HEK293 (cell line): Measurements from ENCODE around the gene LBX2.

Experiments
- AEBP2 ChIP-seq: fragments of 450-650 bp; formaldehyde crosslinking; IDR thresholded peaks from 2 replicates; pipeline ENCODE4 v1.5.1; 2016; ENCODE audit warnings: missing biosample characterization, missing genetic modification characterization, borderline replicate concordance
- ATF2 ChIP-seq: fragments of 450-650 bp; formaldehyde crosslinking; IDR thresholded peaks from 2 replicates; pipeline ENCODE4 v1.5.1; 2016; ENCODE audit warnings: missing biosample characterization, missing genetic modification characterization, low read depth
- EGR2 ChIP-seq: fragments of 450-650 bp; formaldehyde crosslinking; IDR thresholded peaks from 2 replicates; pipeline ENCODE4 v1.5.1; 2016; ENCODE audit warnings: low read depth, missing biosample characterization, missing genetic modification characterization
- ELK4 ChIP-seq: IDR thresholded peaks from 2 replicates; pipeline ENCODE4 v1.6.1; 2011; ENCODE audit warnings: mild to moderate bottlenecking, low read depth, low read length, borderline replicate concordance
- FEZF1 ChIP-seq: fragments of 450-650 bp; formaldehyde crosslinking; IDR thresholded peaks from 2 replicates; pipeline ENCODE4 v1.5.1; 2016; ENCODE audit warnings: missing biosample characterization, missing genetic modification characterization
- HOXA7 ChIP-seq: sonication (generic); formaldehyde crosslinking; IDR thresholded peaks from 2 replicates; pipeline ENCODE4 v1.8.1; 2022; ENCODE audit warnings: missing genetic modification reagents, borderline replicate concordance
- SP2 ChIP-seq: fragments of 450-650 bp; formaldehyde crosslinking; IDR thresholded peaks from 2 replicates; pipeline ENCODE4 v1.5.1; 2016; ENCODE audit warnings: missing biosample characterization, missing genetic modification characterization
- ZBTB44 ChIP-seq: fragments of 450-650 bp; IDR thresholded peaks from 2 replicates; pipeline ENCODE4 v1.5.1; 2018; ENCODE audit warnings: missing biosample characterization, mild to moderate bottlenecking, missing genetic modification characterization
- ZFP37 ChIP-seq: fragments of 450-650 bp; formaldehyde crosslinking; IDR thresholded peaks from 2 replicates; pipeline ENCODE4 v1.5.1; 2016; ENCODE audit warnings: missing biosample characterization, missing genetic modification characterization
- ZFP41 ChIP-seq: fragments of 450-650 bp; formaldehyde crosslinking; IDR thresholded peaks from 2 replicates; pipeline ENCODE4 v1.5.1; 2016; ENCODE audit warnings: missing biosample characterization, missing genetic modification characterization, borderline replicate concordance
- ZNF132 ChIP-seq: fragments of 450-650 bp; formaldehyde crosslinking; IDR thresholded peaks from 2 replicates; pipeline ENCODE4 v1.5.1; 2017; ENCODE audit warnings: missing biosample characterization, missing genetic modification characterization, borderline replicate concordance
- ZNF140 ChIP-seq: fragments of 450-650 bp; formaldehyde crosslinking; IDR thresholded peaks from 2 replicates; pipeline ENCODE4 v1.5.1; 2016; ENCODE audit warnings: missing biosample characterization, missing genetic modification characterization
- ZNF211 ChIP-seq: fragments of 450-650 bp; formaldehyde crosslinking; IDR thresholded peaks from 2 replicates; pipeline ENCODE4 v1.5.1; 2016; ENCODE audit warnings: low read depth, missing biosample characterization, missing genetic modification characterization
- ZNF221 ChIP-seq: fragments of 450-650 bp; formaldehyde crosslinking; IDR thresholded peaks from 2 replicates; pipeline ENCODE4 v1.5.1; 2017; ENCODE audit warnings: missing biosample characterization, missing genetic modification characterization, borderline replicate concordance
- ZNF274 ChIP-seq, 2 experiments: fragments of 200-500 bp in 1 of 2; fragments of 450-650 bp in 1 of 2; sonication (Bioruptor generic) in 1 of 2; formaldehyde crosslinking in 1 of 2; IDR thresholded peaks; 2 replicates each; pipeline versions ENCODE4 v1.5.1 to v1.6.1; 2014 to 2016; ENCODE audit warnings: borderline replicate concordance in 1 of 2, inconsistent platforms in 1 of 2, low read length in 1 of 2, missing biosample characterization in 1 of 2, missing genetic modification characterization in 1 of 2
- ZNF341 ChIP-seq: fragments of 450-650 bp; formaldehyde crosslinking; IDR thresholded peaks from 2 replicates; pipeline ENCODE4; 2016; ENCODE audit warnings: low read depth, missing biosample characterization, missing genetic modification characterization
- ZNF426 ChIP-seq: fragments of 450-650 bp; formaldehyde crosslinking; IDR thresholded peaks from 2 replicates; pipeline ENCODE4 v1.5.1; 2017; ENCODE audit warnings: missing biosample characterization, missing genetic modification characterization, mild to moderate bottlenecking, inconsistent platforms, moderate library complexity
- ZNF548 ChIP-seq: fragments of 450-650 bp; formaldehyde crosslinking; IDR thresholded peaks from 2 replicates; pipeline ENCODE4 v1.5.1; 2016; ENCODE audit warnings: missing biosample characterization, missing genetic modification characterization
- ZNF549 ChIP-seq: fragments of 450-650 bp; IDR thresholded peaks from 2 replicates; pipeline ENCODE4 v1.5.1; 2018; ENCODE audit warnings: missing biosample characterization, missing genetic modification characterization, mild to moderate bottlenecking, inconsistent platforms, moderate library complexity
- ZNF558 ChIP-seq: fragments of 450-650 bp; formaldehyde crosslinking; IDR thresholded peaks from 2 replicates; pipeline ENCODE4 v1.5.1; 2016; ENCODE audit warnings: missing biosample characterization, missing genetic modification characterization
- ZNF560 ChIP-seq: fragments of 450-650 bp; formaldehyde crosslinking; IDR thresholded peaks from 2 replicates; pipeline ENCODE4 v1.5.1; 2017; ENCODE audit warnings: missing biosample characterization, missing genetic modification characterization, borderline replicate concordance
- ZNF561 ChIP-seq: fragments of 450-650 bp; IDR thresholded peaks from 2 replicates; pipeline ENCODE4 v1.5.1; 2018; ENCODE audit warnings: missing biosample characterization, missing genetic modification characterization, borderline replicate concordance
- ZNF624 ChIP-seq: fragments of 450-650 bp; formaldehyde crosslinking; IDR thresholded peaks from 2 replicates; pipeline ENCODE4 v1.5.1; 2017; ENCODE audit warnings: missing biosample characterization, missing genetic modification characterization
- ZNF639 ChIP-seq: fragments of 450-650 bp; formaldehyde crosslinking; IDR thresholded peaks from 2 replicates; pipeline ENCODE4 v1.5.1; 2016; ENCODE audit warnings: missing biosample characterization, missing genetic modification characterization
- ZNF658 ChIP-seq: fragments of 450-650 bp; formaldehyde crosslinking; IDR thresholded peaks from 2 replicates; pipeline ENCODE4; 2016; ENCODE audit warnings: missing biosample characterization, missing genetic modification characterization
- ZNF777 ChIP-seq: fragments of 450-650 bp; formaldehyde crosslinking; IDR thresholded peaks from 2 replicates; pipeline ENCODE4 v1.5.1; 2017; ENCODE audit warnings: missing biosample characterization, missing genetic modification characterization, borderline replicate concordance
- ZNF785 ChIP-seq: fragments of 450-650 bp; formaldehyde crosslinking; IDR thresholded peaks from 2 replicates; pipeline ENCODE4 v1.5.1; 2016; ENCODE audit warnings: missing biosample characterization, missing genetic modification characterization
- ZNF830 ChIP-seq: fragments of 450-650 bp; IDR thresholded peaks from 2 replicates; pipeline ENCODE4 v1.5.0; 2018; ENCODE audit warnings: missing biosample characterization, missing genetic modification characterization, low read depth, mild to moderate bottlenecking, moderate library complexity
- TF ChIP-seq, protein P1 (sequence below): fragments of 450-650 bp; formaldehyde crosslinking; IDR thresholded peaks from 2 replicates; pipeline ENCODE4 v1.5.1; 2017; ENCODE audit warnings: missing biosample characterization, missing genetic modification characterization

The LBX2 gene

GRCh38 chr2:74454654-74455511, 44.5 kb downstream of the LBX2 start, which contains the start of gene INO80B (continued):
- TF ChIP-seq ZNF639, result peak; percentile 98
- peak; percentile 56; the same call in 1 of the 2 replicates for TF ChIP-seq ZBTB44 (tag by site-specific recombination)
- TF ChIP-seq ZFP37 (tag by site-specific recombination), result peak; percentile 85
- peak; percentile 71 for TF ChIP-seq ZNF341 (tag by site-specific recombination)
- no peak for TF ChIP-seq ZNF548 (tag by site-specific recombination)
- no peak for TF ChIP-seq ZNF426 (tag by site-specific recombination)
- TF ChIP-seq ELK4, result no peak
- TF ChIP-seq ATF2 (tag by site-specific recombination), result no peak
- TF ChIP-seq HOXA7 (CRISPR knock-in tag), result no peak
- TF ChIP-seq ZNF561 (tag by site-specific recombination), result no peak
- TF ChIP-seq EGR2 (tag by site-specific recombination), result 0 out of 2 replicates have a peak, but pooled peaks have one; percentile 16
- TF ChIP-seq ZNF274 (IDR thresholded peaks at IDR 0.05; ENCODE audit: low read length), result no peak
- no peak for TF ChIP-seq ZNF274 (tag by site-specific recombination; IDR thresholded peaks at IDR 0.05; ENCODE audit: borderline replicate concordance)
- no peak for TF ChIP-seq ZNF624
- no peak for TF ChIP-seq ZNF560
- no peak for TF ChIP-seq ZNF785 (tag by site-specific recombination)
- TF ChIP-seq ZNF549 (tag by site-specific recombination), result no peak
- TF ChIP-seq, protein P1, sequence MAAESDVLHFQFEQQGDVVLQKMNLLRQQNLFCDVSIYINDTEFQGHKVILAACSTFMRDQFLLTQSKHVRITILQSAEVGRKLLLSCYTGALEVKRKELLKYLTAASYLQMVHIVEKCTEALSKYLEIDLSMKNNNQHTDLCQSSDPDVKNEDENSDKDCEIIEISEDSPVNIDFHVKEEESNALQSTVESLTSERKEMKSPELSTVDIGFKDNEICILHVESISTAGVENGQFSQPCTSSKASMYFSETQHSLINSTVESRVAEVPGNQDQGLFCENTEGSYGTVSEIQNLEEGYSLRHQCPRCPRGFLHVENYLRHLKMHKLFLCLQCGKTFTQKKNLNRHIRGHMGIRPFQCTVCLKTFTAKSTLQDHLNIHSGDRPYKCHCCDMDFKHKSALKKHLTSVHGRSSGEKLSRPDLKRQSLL (tag by site-specific recombination), result peak; percentile 92
- TF ChIP-seq ZNF211 (tag by site-specific recombination), result no peak
- TF ChIP-seq ZNF221 (tag by site-specific recombination), result 0 out of 2 replicates have a peak, but pooled peaks have one; percentile 8
- no peak for TF ChIP-seq ZNF830 (tag by site-specific recombination)
- no peak for TF ChIP-seq ZNF777 (tag by site-specific recombination)
- TF ChIP-seq AEBP2 (tag by site-specific recombination), result no peak
- TF ChIP-seq ZNF132 (tag by site-specific recombination), result no peak
- TF ChIP-seq SP2 (tag by site-specific recombination), result peak; percentile 90
- TF ChIP-seq ZNF140 (tag by site-specific recombination), result no peak
- TF ChIP-seq ZNF558 (tag by site-specific recombination), result peak; percentile 31; the same call in 1 of the 2 replicates
- TF ChIP-seq ZFP41 (tag by site-specific recombination), result no peak
- 0 out of 2 replicates have a peak, but pooled peaks have one; percentile 14 for TF ChIP-seq FEZF1 (tag by site-specific recombination)
- no peak for TF ChIP-seq ZNF658 (tag by site-specific recombination)
